Measurements from ENCODE around the gene UGT3A1.

DNA sequence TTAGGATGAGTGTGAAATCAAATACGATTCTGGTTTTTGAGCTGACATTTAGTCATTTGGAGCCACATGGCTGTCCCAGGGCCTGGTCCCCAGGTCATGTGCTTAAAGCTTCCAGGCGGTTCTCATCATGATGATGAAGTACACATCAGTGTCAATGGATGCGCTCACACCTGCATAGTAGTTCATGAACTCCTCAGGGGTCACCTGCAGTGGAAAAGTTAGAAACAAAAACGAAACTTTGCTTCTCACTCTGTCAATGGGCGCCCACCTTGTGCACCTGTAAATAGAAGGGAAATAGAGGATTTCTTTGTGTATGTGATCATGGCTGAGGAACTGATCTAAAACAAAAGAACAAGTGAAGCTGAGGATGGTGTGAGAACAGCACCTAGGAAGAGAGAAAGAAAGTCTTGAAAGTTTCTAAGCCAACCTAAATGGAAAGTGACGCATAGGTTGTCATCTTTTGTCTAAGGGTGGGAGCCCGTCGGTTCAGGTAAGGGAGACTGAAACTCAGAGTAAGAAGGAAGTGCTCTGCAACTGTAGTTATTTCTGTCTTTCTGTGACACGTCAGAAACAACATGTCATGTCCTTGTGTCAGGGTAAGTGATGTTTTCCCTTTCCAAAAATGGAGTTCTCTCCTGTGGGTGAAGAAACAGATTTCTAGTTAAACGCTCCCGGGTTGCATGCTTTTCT is 86.6 kb downstream of the UGT3A1 start:
- TF ChIP-seq, protein P1, sequence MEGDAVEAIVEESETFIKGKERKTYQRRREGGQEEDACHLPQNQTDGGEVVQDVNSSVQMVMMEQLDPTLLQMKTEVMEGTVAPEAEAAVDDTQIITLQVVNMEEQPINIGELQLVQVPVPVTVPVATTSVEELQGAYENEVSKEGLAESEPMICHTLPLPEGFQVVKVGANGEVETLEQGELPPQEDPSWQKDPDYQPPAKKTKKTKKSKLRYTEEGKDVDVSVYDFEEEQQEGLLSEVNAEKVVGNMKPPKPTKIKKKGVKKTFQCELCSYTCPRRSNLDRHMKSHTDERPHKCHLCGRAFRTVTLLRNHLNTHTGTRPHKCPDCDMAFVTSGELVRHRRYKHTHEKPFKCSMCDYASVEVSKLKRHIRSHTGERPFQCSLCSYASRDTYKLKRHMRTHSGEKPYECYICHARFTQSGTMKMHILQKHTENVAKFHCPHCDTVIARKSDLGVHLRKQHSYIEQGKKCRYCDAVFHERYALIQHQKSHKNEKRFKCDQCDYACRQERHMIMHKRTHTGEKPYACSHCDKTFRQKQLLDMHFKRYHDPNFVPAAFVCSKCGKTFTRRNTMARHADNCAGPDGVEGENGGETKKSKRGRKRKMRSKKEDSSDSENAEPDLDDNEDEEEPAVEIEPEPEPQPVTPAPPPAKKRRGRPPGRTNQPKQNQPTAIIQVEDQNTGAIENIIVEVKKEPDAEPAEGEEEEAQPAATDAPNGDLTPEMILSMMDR (IDR thresholded peaks at IDR 0.05), result no peak
- no peak for TF ChIP-seq POLR2A (IDR thresholded peaks at IDR 0.05)

Measured in Peyer's patch (tissue), 4 donors.